ENCODE results near the gene PXK.

Gene PXK

DNA sequence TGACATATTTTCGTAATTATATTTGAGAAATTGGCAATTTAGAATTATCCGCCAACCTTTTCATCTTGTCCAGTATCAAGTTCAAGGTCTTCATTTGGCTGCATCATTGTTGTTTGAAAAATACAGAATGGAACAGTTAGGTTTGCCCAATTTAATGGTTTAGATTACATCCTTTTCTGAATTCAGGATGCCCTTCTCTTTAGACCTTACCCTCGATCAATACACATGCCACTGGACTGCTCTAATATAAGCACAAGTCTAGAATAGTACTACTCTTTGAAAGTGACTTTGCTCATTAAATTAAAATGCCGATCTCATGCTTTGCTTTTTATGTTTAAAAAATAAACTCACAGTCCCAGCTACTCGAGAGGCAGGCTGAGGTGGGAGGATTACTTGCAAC, 44.5 kb downstream of the PXK start:
- WGBS: 100% methylated on average over 3 of the region's 5 CpGs
- no peak overlapping the region for H2AFZ ChIP-seq (ENCODE audit: low read depth, low read length)
- no peak overlapping the region for H2BK120ac ChIP-seq (ENCODE audit: low read depth, low read length)
- H3K9ac ChIP-seq (ENCODE audit: low read length): no peak overlapping the region
- H4K8ac ChIP-seq (ENCODE audit: low read length): no peak overlapping the region
- no peaks in the 10 kb centered on the region for H3K9me3 ChIP-seq (ENCODE audit: control insufficient read depth, low read length)
- no peak overlapping the region for H4K91ac ChIP-seq (ENCODE audit: low read length)
- peaks cover 1% of the 10 kb centered on the region for H3K4me1 ChIP-seq (ENCODE audit: control insufficient read depth, insufficient read depth, low read depth, low read length)
- no peak overlapping the region for H3K14ac ChIP-seq (ENCODE audit: low read length in 2 of 2)
- H3K4me3 ChIP-seq (ENCODE audit: insufficient read depth in 1 of 2, low read depth in 1 of 2, low read length in 2 of 2): no peak overlapping the region
- DNase-seq: no peak
- peaks cover 0 to 2% of the 10 kb centered on the region in 2 experiments for H3K36me3 ChIP-seq (ENCODE audit: control insufficient read depth in 1 of 2, insufficient read depth in 2 of 2, low read depth in 1 of 2, low read length in 2 of 2)
- no peak overlapping the region for H3K27ac ChIP-seq (ENCODE audit: low read length, poor library complexity, severe bottlenecking)
- no peak overlapping the region for H3K4ac ChIP-seq (ENCODE audit: low read depth in 1 of 2, low read length in 2 of 2)
- no peak overlapping the region for H2AK5ac ChIP-seq (ENCODE audit: low read length, severe bottlenecking)
- no peak overlapping the region for H2BK12ac ChIP-seq (ENCODE audit: low read length in 2 of 2)
- H3K23ac ChIP-seq (ENCODE audit: low read length in 2 of 2): no peak overlapping the region
- H3K27me3 ChIP-seq (ENCODE audit: control insufficient read depth in 1 of 2, insufficient read depth in 1 of 2, low read length in 2 of 2): no peaks in the 10 kb centered on the region
- peaks cover 3% of the 10 kb centered on the region for H3K79me1 ChIP-seq (replicated peaks; ENCODE audit: low read length, poor library complexity, severe bottlenecking)
- no peak overlapping the region for H3K4me2 ChIP-seq (ENCODE audit: low read length, poor library complexity, severe bottlenecking)
- H2BK5ac ChIP-seq (ENCODE audit: low read depth, low read length, poor library complexity, severe bottlenecking): no peak overlapping the region
- H2BK15ac ChIP-seq (ENCODE audit: low read depth, poor library complexity, severe bottlenecking): no peak overlapping the region
- no peak overlapping the region for H3K18ac ChIP-seq (ENCODE audit: low read depth in 1 of 2, low read length in 2 of 2)

DNA sequence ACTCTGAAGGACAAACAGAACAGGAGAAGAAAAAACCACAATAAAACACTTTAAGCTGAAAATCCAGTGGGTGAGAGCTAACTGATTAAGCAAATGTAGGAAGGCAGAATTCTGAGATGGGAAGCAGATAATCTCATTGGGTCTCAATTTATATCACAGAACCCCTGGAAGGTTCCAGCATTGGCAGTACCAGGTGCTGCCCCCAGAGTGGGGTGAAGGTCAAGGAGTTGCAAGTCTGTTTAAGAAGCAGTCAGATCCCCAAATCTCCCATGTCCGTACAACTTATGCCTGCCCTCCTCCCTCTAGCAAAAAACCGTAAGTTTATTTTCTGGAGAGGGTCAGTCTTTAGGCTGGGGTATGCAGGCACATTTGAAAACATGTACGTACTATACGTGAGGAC, 45.1 kb downstream of the PXK start:
- no peak for DNase-seq
- Histone ChIP-seq H3K4me3 (ENCODE audit: insufficient read depth in 1 of 2, low read depth in 1 of 2, low read length in 2 of 2) (no peak overlapping the region), H3K9me3 (ENCODE audit: control insufficient read depth, low read length) (no peaks in the 10 kb centered on the region), H2BK12ac (ENCODE audit: low read length in 2 of 2) (no peak overlapping the region), H3K36me3 (ENCODE audit: control insufficient read depth in 1 of 2, insufficient read depth in 2 of 2, low read depth in 1 of 2, low read length in 2 of 2) (peaks cover 0 to 7% of the 10 kb centered on the region in 2 experiments), H3K4ac (ENCODE audit: low read depth in 1 of 2, low read length in 2 of 2) (no peak overlapping the region), H4K91ac (ENCODE audit: low read length) (no peak overlapping the region), H3K9ac (ENCODE audit: low read length) (no peak overlapping the region), H2BK120ac (ENCODE audit: low read depth, low read length) (no peak overlapping the region), H4K8ac (ENCODE audit: low read length) (no peak overlapping the region), H3K4me2 (ENCODE audit: low read length, poor library complexity, severe bottlenecking) (no peak overlapping the region), H3K23ac (ENCODE audit: low read length in 2 of 2) (no peak overlapping the region), H3K18ac (ENCODE audit: low read depth in 1 of 2, low read length in 2 of 2) (no peak overlapping the region), H3K79me1 (replicated peaks; ENCODE audit: low read length, poor library complexity, severe bottlenecking) (peaks cover 3% of the 10 kb centered on the region), H3K27ac (ENCODE audit: low read length, poor library complexity, severe bottlenecking) (no peak overlapping the region), H2AFZ (ENCODE audit: low read depth, low read length) (no peak overlapping the region), H3K27me3 (ENCODE audit: control insufficient read depth in 1 of 2, insufficient read depth in 1 of 2, low read length in 2 of 2) (no peaks in the 10 kb centered on the region), H2BK15ac (ENCODE audit: low read depth, poor library complexity, severe bottlenecking) (no peak overlapping the region), H2BK5ac (ENCODE audit: low read depth, low read length, poor library complexity, severe bottlenecking) (no peak overlapping the region), H2AK5ac (ENCODE audit: low read length, severe bottlenecking) (no peak overlapping the region), H3K4me1 (ENCODE audit: control insufficient read depth, insufficient read depth, low read depth, low read length) (peaks cover 1% of the 10 kb centered on the region), H3K14ac (ENCODE audit: low read length in 2 of 2) (no peak overlapping the region)
- WGBS: no CpG with 5 or more reads among the region's 4 CpGs

DNA sequence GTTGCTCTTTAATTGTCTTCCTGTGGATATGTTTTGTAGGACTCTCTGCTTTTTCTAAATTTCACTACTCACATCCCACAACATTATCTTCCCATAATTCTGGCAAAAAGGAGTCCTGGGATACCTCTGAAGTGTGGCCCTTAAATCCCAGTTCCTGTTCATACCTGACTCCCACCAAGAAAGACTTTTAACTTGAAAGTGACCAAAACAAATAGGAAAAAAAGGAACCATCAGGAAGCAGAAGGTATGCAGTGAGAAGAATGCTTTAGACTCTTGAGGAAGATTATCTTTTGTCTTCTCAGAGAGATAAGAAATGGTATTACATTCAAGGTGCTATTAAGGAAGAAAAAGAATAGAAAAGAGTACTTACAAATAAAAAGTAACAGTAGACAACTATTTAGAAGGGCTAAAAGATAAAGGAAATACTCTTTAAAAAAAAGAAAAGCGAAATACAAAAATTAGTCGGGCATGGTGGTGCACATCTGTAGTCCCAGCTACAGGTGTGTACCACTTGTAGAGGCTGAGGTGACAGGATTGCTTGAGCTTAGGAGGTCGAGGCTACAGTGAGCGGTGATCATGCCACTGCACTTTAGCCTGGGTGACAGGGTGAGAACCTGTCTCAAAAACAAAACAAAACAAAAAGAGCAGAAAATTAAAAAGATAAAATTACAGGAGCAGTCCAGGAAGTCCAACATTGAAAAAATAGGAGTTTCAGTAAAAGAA, 46.8 kb downstream of the PXK start:
- H2BK12ac ChIP-seq (ENCODE audit: low read length in 2 of 2): no peak overlapping the region
- H3K4me3 ChIP-seq (ENCODE audit: insufficient read depth in 1 of 2, low read depth in 1 of 2, low read length in 2 of 2): no peak overlapping the region
- no peak overlapping the region for H2AK5ac ChIP-seq (ENCODE audit: low read length, severe bottlenecking)
- no peak overlapping the region for H3K4ac ChIP-seq (ENCODE audit: low read depth in 1 of 2, low read length in 2 of 2)
- no peak overlapping the region for H2BK5ac ChIP-seq (ENCODE audit: low read depth, low read length, poor library complexity, severe bottlenecking)
- H3K18ac ChIP-seq (ENCODE audit: low read depth in 1 of 2, low read length in 2 of 2): no peak overlapping the region
- peaks cover 3% of the 10 kb centered on the region for H3K79me1 ChIP-seq (replicated peaks; ENCODE audit: low read length, poor library complexity, severe bottlenecking)
- no peak overlapping the region for H3K27ac ChIP-seq (ENCODE audit: low read length, poor library complexity, severe bottlenecking)
- peaks cover 0 to 5% of the 10 kb centered on the region in 2 experiments for H3K36me3 ChIP-seq (ENCODE audit: control insufficient read depth in 1 of 2, insufficient read depth in 2 of 2, low read depth in 1 of 2, low read length in 2 of 2)
- no peak overlapping the region for H3K9ac ChIP-seq (ENCODE audit: low read length)
- DNase-seq: no peak
- H3K27me3 ChIP-seq (ENCODE audit: control insufficient read depth in 1 of 2, insufficient read depth in 1 of 2, low read length in 2 of 2): no peaks in the 10 kb centered on the region
- no peak overlapping the region for H4K8ac ChIP-seq (ENCODE audit: low read length)
- H2BK15ac ChIP-seq (ENCODE audit: low read depth, poor library complexity, severe bottlenecking): no peak overlapping the region
- no peak overlapping the region for H2AFZ ChIP-seq (ENCODE audit: low read depth, low read length)
- H3K14ac ChIP-seq (ENCODE audit: low read length in 2 of 2): no peak overlapping the region
- no peak overlapping the region for H4K91ac ChIP-seq (ENCODE audit: low read length)
- H3K9me3 ChIP-seq (ENCODE audit: control insufficient read depth, low read length): no peaks in the 10 kb centered on the region
- no peak overlapping the region for H3K4me2 ChIP-seq (ENCODE audit: low read length, poor library complexity, severe bottlenecking)
- no peak overlapping the region for H3K23ac ChIP-seq (ENCODE audit: low read length in 2 of 2)
- peaks cover 2% of the 10 kb centered on the region for H3K4me1 ChIP-seq (ENCODE audit: control insufficient read depth, insufficient read depth, low read depth, low read length)
- WGBS: over 99% methylated on average over 3 of the region's 4 CpGs
- H2BK120ac ChIP-seq (ENCODE audit: low read depth, low read length): no peak overlapping the region

DNA sequence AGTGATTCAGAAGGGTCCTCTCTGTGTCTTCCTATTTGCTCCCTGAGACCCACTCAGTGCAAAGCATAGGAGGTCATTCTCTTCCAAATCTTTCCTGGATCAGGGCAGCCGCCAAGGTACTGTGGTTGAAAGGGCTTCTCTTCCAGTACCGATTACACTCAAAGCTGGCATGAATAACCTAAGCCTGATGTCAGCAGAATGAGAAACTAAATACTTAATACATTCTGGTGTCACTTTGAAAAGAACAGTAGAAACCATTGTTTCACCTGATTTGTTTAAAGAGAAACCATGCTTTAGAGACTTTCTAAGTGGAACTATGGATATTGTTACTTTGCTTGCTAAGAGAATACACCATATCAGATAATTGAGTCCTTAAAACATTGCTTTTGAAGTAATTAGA, 50.8 kb downstream of the PXK start:
- no peak overlapping the region for H4K8ac ChIP-seq (ENCODE audit: low read length)
- peaks cover 3 to 13% of the 10 kb centered on the region in 2 experiments for H3K36me3 ChIP-seq (ENCODE audit: control insufficient read depth in 1 of 2, insufficient read depth in 2 of 2, low read depth in 1 of 2, low read length in 2 of 2)
- no peak overlapping the region for H2BK15ac ChIP-seq (ENCODE audit: low read depth, poor library complexity, severe bottlenecking)
- peak overlapping the region in 1 of 2 experiments; percentile 52 for H3K4me3 ChIP-seq (ENCODE audit: insufficient read depth in 1 of 2, low read depth in 1 of 2, low read length in 2 of 2)
- peak overlapping the region; percentile 65 for H3K9ac ChIP-seq (ENCODE audit: low read length)
- WGBS: 80% methylated on average over 1 of the region's 2 CpGs
- H3K79me1 ChIP-seq (replicated peaks; ENCODE audit: low read length, poor library complexity, severe bottlenecking): peaks cover 4% of the 10 kb centered on the region
- no peak overlapping the region for H2AFZ ChIP-seq (ENCODE audit: low read depth, low read length)
- no peak overlapping the region for H4K91ac ChIP-seq (ENCODE audit: low read length)
- H3K4me2 ChIP-seq (ENCODE audit: low read length, poor library complexity, severe bottlenecking): no peak overlapping the region
- H3K27ac ChIP-seq (ENCODE audit: low read length, poor library complexity, severe bottlenecking): peak overlapping the region; percentile 63
- H2BK120ac ChIP-seq (ENCODE audit: low read depth, low read length): no peak overlapping the region
- peak; percentile 54 for DNase-seq
- H3K23ac ChIP-seq (ENCODE audit: low read length in 2 of 2): no peak overlapping the region
- H3K4ac ChIP-seq (ENCODE audit: low read depth in 1 of 2, low read length in 2 of 2): peak overlapping the region in 1 of 2 experiments; percentile 24
- peak overlapping the region in 1 of 2 experiments; percentile 14 for H3K18ac ChIP-seq (ENCODE audit: low read depth in 1 of 2, low read length in 2 of 2)
- H2BK12ac ChIP-seq (ENCODE audit: low read length in 2 of 2): peak overlapping the region in 1 of 2 experiments; percentile 81
- no peaks in the 10 kb centered on the region for H3K9me3 ChIP-seq (ENCODE audit: control insufficient read depth, low read length)
- H3K27me3 ChIP-seq (ENCODE audit: control insufficient read depth in 1 of 2, insufficient read depth in 1 of 2, low read length in 2 of 2): peaks cover 0 to 3% of the 10 kb centered on the region in 2 experiments
- no peak overlapping the region for H3K14ac ChIP-seq (ENCODE audit: low read length in 2 of 2)
- H2AK5ac ChIP-seq (ENCODE audit: low read length, severe bottlenecking): no peak overlapping the region
- H2BK5ac ChIP-seq (ENCODE audit: low read depth, low read length, poor library complexity, severe bottlenecking): no peak overlapping the region
- peaks cover 12% of the 10 kb centered on the region for H3K4me1 ChIP-seq (ENCODE audit: control insufficient read depth, insufficient read depth, low read depth, low read length)

Measured in mesenchymal stem cell (in vitro differentiated cells and primary cell).